ENCODE data around the gene LOC101059915.

DNA sequence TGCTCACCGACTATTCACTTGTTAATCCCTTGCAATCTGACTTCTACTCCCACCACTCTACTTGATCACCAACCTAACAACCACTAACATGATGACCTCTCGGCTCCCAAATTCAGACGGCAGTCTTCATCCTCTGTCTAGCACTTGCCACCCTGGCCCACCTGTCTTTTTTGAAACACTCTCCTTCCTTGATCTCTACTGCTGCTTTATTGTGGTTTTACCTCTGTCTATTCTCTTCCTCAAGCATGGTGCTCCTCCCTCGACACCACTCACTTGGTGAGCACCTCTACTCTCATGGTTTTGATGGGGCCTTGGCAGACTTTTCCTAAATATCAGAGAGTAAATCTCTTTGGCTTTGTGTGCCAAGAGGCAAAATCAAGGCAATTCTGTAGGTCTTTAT is 27.3 kb upstream of the LOC101059915 start:
- TF ChIP-seq, protein P1, sequence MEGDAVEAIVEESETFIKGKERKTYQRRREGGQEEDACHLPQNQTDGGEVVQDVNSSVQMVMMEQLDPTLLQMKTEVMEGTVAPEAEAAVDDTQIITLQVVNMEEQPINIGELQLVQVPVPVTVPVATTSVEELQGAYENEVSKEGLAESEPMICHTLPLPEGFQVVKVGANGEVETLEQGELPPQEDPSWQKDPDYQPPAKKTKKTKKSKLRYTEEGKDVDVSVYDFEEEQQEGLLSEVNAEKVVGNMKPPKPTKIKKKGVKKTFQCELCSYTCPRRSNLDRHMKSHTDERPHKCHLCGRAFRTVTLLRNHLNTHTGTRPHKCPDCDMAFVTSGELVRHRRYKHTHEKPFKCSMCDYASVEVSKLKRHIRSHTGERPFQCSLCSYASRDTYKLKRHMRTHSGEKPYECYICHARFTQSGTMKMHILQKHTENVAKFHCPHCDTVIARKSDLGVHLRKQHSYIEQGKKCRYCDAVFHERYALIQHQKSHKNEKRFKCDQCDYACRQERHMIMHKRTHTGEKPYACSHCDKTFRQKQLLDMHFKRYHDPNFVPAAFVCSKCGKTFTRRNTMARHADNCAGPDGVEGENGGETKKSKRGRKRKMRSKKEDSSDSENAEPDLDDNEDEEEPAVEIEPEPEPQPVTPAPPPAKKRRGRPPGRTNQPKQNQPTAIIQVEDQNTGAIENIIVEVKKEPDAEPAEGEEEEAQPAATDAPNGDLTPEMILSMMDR (conservative IDR thresholded peaks at IDR 0.05; ENCODE audit: low read length), result no peak
- TF ChIP-seq EZH2phosphoT487 (IDR thresholded peaks at IDR 0.05; ENCODE audit: borderline replicate concordance, low read depth, low read length), result no peak

Data from OCI-LY7 (cell line).